ENCODE results near the gene SLC22A3.

SLC22A3 gene

DNA sequence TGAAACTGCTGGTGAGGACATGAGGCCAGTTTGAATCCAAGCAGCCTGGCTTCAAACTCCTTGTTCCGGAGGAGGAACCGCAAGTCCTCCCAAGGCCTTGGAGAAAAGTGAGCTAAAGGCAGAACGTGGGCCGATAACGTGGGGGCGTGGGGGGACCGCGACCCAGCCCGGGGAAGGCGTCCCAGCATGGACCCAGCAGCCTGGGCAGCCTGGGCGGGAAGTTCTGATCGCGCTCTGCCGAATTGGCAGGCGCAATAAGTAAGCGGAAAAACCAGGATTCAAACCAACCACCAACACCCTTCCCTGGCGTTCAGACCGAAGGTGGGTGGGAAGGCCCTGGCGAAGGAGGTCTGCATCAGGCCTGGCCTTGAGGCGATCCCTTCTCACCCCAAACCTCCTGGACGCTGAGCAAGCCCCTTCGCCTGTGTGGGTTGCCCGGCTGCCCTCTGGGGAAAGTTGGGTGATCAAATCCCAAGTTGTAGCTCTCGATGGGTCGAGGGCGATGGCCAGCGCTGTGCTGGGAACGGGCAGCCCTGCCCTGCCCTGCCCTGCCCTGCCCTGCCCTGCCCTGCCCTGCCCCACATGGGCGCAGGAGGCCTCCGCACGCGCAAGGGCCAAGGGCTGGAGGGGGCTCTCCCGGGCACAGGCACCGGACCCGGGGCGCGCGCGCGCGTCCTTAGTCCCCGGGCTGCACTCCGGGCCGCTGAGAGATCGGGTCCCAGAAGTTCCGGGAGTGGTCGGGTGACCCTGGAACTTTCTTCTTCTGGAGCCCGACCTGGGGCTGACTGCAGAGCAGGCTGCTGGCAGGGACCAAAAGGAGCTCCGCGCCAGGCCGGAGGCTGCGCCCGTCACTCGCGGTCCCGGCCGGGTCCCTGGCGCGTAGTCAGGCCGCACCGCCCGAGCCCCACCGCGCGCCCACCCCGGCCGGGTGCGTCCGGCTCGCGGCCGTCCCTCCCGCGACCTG, 637 bp upstream of the SLC22A3 start:
- peak overlapping the region in 1 of 2 donors; percentile 64 for H3K4me3 ChIP-seq (replicated peaks in 1 of 2; ENCODE audit: low read depth in 2 of 2, low read length in 2 of 2)
- DNase-seq (ENCODE audit: low read depth in 2 of 2), result no peak
- TF ChIP-seq, protein P1, sequence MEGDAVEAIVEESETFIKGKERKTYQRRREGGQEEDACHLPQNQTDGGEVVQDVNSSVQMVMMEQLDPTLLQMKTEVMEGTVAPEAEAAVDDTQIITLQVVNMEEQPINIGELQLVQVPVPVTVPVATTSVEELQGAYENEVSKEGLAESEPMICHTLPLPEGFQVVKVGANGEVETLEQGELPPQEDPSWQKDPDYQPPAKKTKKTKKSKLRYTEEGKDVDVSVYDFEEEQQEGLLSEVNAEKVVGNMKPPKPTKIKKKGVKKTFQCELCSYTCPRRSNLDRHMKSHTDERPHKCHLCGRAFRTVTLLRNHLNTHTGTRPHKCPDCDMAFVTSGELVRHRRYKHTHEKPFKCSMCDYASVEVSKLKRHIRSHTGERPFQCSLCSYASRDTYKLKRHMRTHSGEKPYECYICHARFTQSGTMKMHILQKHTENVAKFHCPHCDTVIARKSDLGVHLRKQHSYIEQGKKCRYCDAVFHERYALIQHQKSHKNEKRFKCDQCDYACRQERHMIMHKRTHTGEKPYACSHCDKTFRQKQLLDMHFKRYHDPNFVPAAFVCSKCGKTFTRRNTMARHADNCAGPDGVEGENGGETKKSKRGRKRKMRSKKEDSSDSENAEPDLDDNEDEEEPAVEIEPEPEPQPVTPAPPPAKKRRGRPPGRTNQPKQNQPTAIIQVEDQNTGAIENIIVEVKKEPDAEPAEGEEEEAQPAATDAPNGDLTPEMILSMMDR (IDR thresholded peaks at IDR 0.05; ENCODE audit: low read depth, low read length), result no peak

DNA sequence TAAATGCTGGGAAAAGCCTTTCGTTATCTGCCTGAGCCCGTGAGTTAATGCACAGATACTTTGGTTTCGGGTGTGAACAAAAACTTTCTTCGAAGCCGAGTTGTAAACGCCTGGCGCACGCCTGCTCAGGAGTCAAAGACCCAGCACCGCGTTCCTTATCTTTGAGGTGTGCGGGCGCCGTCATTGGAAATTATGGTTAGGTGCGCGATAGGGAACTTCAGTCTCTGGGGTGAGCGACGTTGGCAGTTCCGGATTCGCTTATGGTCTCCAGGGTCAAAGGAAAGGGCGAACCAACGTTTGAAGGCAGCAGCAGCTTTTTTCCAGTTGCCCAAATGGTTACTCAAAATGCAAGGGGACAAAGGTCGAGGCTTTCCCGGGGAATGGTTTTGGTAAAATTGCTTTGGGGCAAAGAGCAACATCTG, 853 bp downstream of the SLC22A3 start:
- TF ChIP-seq, protein P1 (IDR thresholded peaks at IDR 0.05; ENCODE audit: low read depth, low read length), result no peak
- DNase-seq (ENCODE audit: low read depth in 2 of 2), result no peak
- H3K4me3 ChIP-seq (replicated peaks in 1 of 2; ENCODE audit: low read depth in 2 of 2, low read length in 2 of 2), result peak overlapping the region; percentile 64 to 67

DNA sequence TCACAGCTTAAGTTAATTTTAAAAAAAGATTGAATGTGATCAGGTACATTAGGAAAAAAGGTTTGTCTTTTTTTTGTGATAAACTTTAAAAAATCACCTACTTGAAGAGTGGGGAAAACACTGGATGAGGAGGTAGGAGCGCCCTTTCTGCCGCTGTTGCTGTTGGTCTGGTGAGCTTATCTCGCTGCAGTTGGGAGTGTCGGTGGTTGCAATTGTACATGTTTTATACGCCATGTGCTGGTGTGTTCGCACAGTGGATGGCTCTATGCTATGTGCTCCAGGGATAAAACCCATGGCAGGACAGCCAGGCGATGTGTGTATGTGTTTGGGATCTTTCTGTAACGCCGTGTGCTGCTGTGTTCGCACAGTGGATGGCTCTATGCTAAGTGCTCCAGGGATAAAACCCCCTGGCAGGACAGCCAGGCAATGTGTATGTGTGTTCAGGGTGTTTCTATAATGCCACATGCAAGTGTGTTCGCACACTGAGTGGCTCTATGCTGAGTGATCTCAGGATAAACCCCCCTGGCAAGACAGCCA, 1.7 kb downstream of the SLC22A3 start:
- no peak for DNase-seq (ENCODE audit: low read depth in 2 of 2)
- TF ChIP-seq, protein P1 (IDR thresholded peaks at IDR 0.05; ENCODE audit: low read depth, low read length), result no peak
- H3K4me3 ChIP-seq (replicated peaks in 1 of 2; ENCODE audit: low read depth in 2 of 2, low read length in 2 of 2), result peak overlapping the region; percentile 64 to 67

DNA sequence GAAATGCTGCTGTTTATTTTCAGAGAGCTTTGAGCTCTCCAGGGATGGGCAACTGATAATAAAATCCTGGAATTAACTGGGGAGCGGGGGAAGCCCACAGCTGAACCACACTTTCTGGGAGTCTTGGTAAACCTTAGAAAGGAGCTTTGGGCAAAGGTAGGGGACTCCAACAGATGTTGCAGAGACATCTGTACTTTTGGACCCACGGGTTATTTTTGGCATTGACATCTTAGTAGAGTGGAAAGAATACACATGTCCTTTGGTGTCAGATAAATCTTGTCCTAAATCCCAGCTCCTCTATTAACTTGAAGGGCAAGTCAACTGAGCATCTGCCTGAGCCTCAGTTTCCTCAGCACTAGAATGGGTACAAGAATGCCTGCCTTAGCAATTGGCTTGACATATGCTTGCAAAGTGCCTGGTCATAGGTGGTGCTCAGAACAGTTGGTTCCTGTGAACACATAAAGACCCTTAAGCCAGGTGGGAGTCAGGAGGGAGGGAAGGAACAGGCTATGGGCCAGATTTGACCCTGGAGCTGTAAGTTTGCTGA, 5.8 kb downstream of the SLC22A3 start:
- DNase-seq (ENCODE audit: low read depth in 2 of 2), result no peak
- H3K4me3 ChIP-seq (replicated peaks in 1 of 2; ENCODE audit: low read depth in 2 of 2, low read length in 2 of 2), result no peak overlapping the region
- TF ChIP-seq, protein P1 (IDR thresholded peaks at IDR 0.05; ENCODE audit: low read depth, low read length), result no peak

DNA sequence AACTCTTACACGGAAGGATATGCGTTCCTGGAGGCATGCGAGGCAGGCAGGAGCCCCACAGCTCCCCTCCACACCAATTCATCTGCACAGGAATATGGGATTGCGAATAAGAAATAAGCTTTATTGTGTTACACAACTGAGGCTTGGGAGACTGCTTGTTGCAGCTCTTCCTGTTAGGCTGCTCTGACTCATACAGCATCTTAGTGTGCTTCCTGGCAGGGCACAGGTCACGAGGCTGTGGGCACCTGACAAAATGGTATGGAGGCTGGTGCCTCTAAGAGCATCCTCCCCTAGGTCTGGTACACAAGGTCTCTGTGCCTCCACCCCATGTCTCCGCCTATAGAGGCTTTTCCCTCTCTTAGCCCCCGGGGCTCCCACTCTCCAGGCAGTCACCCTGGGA, 6.8 kb downstream of the SLC22A3 start:
- DNase-seq (ENCODE audit: low read depth in 2 of 2), result peak; percentile 77 to 84
- TF ChIP-seq, protein P1 (IDR thresholded peaks at IDR 0.05; ENCODE audit: low read depth, low read length), result no peak
- no peak overlapping the region for H3K4me3 ChIP-seq (replicated peaks in 1 of 2; ENCODE audit: low read depth in 2 of 2, low read length in 2 of 2)

DNA sequence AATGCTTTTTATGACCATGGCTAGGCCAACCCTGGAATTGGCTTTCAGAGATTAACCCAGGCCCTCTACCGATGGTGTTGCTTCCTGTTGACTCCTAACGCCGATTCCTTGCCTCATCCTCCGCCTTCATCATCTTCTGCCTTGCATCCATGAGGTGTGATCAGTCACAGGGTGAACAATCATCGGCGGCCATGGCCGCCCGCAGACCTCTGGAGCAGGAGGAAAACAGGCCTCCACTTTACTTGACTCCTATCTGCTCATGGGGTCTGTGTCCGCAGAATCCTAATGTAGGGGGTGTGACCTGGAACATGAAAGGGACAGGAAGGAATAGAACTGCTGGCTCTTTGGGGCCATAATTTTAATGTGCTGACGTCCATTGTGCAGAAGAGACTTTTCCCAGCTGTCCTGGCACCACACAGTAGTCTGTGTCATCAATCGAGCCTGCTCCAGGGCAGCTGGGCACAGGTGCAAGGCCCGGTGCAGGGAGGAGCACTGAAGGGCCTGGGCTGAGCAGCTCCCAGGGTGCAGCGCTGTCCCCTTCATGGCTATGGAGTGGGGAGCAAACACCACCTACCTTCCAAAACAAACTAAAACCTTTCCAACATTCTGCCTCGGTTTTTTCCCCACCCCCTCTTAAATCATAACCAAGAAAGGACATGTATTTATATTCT, 8.0 kb downstream of the SLC22A3 start:
- DNase-seq (ENCODE audit: low read depth in 2 of 2), result no peak
- TF ChIP-seq, protein P1 (IDR thresholded peaks at IDR 0.05; ENCODE audit: low read depth, low read length), result no peak
- no peak overlapping the region for H3K4me3 ChIP-seq (replicated peaks in 1 of 2; ENCODE audit: low read depth in 2 of 2, low read length in 2 of 2)
